GM18519 (cell line): Measurements from ENCODE around the gene ZNF98.

Source experiments
- ATAC-seq: cut with Tn5 transposase; IDR thresholded peaks from one replicate; pipeline ENCODE4 v1.9.1; 2021; ENCODE audit warnings: mild to moderate bottlenecking, moderate library complexity; ENCODE audit not compliant: unreplicated experiment, low FRiP score

The ZNF98 gene

GRCh38 chr19:22422211-22422610 lies at the start of gene ZNF98:
ZNF98 (minus strand) TSS chr19:22422346; CDS start chr19:22422224, 122 bp downstream.
- no peak for ATAC-seq

- no peak for ATAC-seq
Measured at GRCh38 chr19:22446605-22447004, 24.5 kb upstream of the ZNF98 start.

- ATAC-seq: no peak
Measured at GRCh38 chr19:22438011-22438410, 15.9 kb upstream of the ZNF98 start.

GRCh38 chr19:22427960-22428913 lies 6.1 kb upstream of the ZNF98 start:
- no peak for ATAC-seq

GRCh38 chr19:22427547-22427946 lies 5.4 kb upstream of the ZNF98 start:
- ATAC-seq: no peak

GRCh38 chr19:22426901-22427300 lies 4.8 kb upstream of the ZNF98 start:
- no peak for ATAC-seq

GRCh38 chr19:22421797-22422196 lies 349 bp downstream of the ZNF98 start:
- ATAC-seq: no peak

GRCh38 chr19:22354665-22355064 lies 67.5 kb downstream of the ZNF98 start:
- ATAC-seq: no peak
